ENCODE results near the gene B4GALT1. TPM values are rescaled to one million over a fixed set of nuclear protein-coding genes. Genes with fewer than 3 reads are reported as not detected.

B4GALT1 gene
- total RNA-seq, 6 experiments from 2014 or later, result 87.2 to 116 (median 106) TPM

- H3K27me3 Mint-ChIP-seq (ENCODE audit: insufficient read depth), result peaks cover 2% of the 10 kb centered on the region; the same call in 1 of the 2 replicates
- TF ChIP-seq CTCF (IDR thresholded peaks at IDR 0.05), result no peak
- H3K9me3 Mint-ChIP-seq, result no peaks in the 10 kb centered on the region
- no peak overlapping the region for H3K27ac Mint-ChIP-seq
- no peak for DNase-seq
- no peak overlapping the region for H3K4me3 Mint-ChIP-seq
- H3K36me3 Mint-ChIP-seq (ENCODE audit: low read depth), result peaks cover 12% of the 10 kb centered on the region; the same call in 1 of the 2 replicates
- no peaks in the 10 kb centered on the region for H3K4me1 Mint-ChIP-seq (ENCODE audit: low read depth)
Observed at GRCh38 chr9:33065157-33066076, 101.7 kb downstream of the B4GALT1 start.

Other genes starting within 250 kb of the B4GALT1 start
- 10 to 100 TPM; 29.1 to 34.9 (median 33.3) TPM for gene APTX, start 165.7 kb downstream of the B4GALT1 start, total RNA-seq (2021; fragmentation: NEBNext Ultra II Directional; extraction: Animal tissue kit (Norgen Biotek cat#: 25700))
- gene DNAJA1, start 142.1 kb downstream of the B4GALT1 start, total RNA-seq (2021; fragmentation: NEBNext Ultra II Directional; extraction: Animal tissue kit (Norgen Biotek cat#: 25700)), result 100 to 1,000 TPM; 118 to 171 (median 140) TPM
- gene SMU1, start 90.7 kb downstream of the B4GALT1 start, total RNA-seq (2021; fragmentation: NEBNext Ultra II Directional; extraction: Animal tissue kit (Norgen Biotek cat#: 25700)), result 10 to 100 TPM; 20.3 to 22.1 (median 21.6) TPM
- not detected for gene SPINK4, start 72.8 kb upstream of the B4GALT1 start, total RNA-seq (2021; fragmentation: NEBNext Ultra II Directional; extraction: Animal tissue kit (Norgen Biotek cat#: 25700))
- gene BAG1, start 97.4 kb upstream of the B4GALT1 start, total RNA-seq (2021; fragmentation: NEBNext Ultra II Directional; extraction: Animal tissue kit (Norgen Biotek cat#: 25700)), result 10 to 100 TPM; 22.5 to 31.3 (median 27.6) TPM
- 10 to 100 TPM; 75.5 to 90.2 (median 78.8) TPM for gene CHMP5, start 97.7 kb upstream of the B4GALT1 start, total RNA-seq (2021; fragmentation: NEBNext Ultra II Directional; extraction: Animal tissue kit (Norgen Biotek cat#: 25700))
- gene NFX1, start 123.2 kb upstream of the B4GALT1 start, total RNA-seq (2021; fragmentation: NEBNext Ultra II Directional; extraction: Animal tissue kit (Norgen Biotek cat#: 25700)), result 10 to 100 TPM; 25.7 to 28.0 (median 27.8) TPM
- not detected for gene AQP7, start 235.2 kb upstream of the B4GALT1 start, total RNA-seq (2021; fragmentation: NEBNext Ultra II Directional; extraction: Animal tissue kit (Norgen Biotek cat#: 25700))